ENCODE measurements around the gene LRMDA. TPM values are rescaled to one million over a fixed set of nuclear protein-coding genes. Genes with fewer than 3 reads are reported as not detected.

Gene LRMDA
- total RNA-seq, 3 donors from 2014 or later (not counting 1 experiment from before 2014, with no cell fraction given): 1.4 to 2.4 (median 2.1) TPM

DNA sequence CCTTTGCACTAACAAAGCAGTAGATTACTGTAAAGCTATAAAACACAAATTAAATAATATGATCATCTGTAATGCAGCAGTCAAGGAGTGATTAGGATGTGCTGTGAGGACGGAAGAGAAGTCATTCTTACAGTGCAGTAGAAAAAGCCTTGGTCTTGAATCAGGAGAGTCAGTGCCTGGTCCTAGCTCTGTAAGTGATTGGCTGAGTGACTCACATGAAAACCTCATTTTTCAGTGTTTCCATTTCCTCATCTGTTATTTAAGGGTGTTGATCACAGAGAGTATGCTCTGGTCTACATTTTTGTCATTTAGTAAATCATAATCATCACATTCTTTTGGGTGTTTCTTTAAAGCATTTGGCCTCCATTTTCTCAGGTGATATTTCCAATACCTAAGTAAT, 717.8 kb downstream of the LRMDA start:
- H3K9me3 Mint-ChIP-seq: peaks cover 4 to 8% of the 10 kb centered on the region in 2 donors
- Histone ChIP-seq H3K27ac (ENCODE audit: low read length) (no peak overlapping the region), H3K27me3 (ENCODE audit: control insufficient read depth, insufficient read depth, low read length) (no peaks in the 10 kb centered on the region), H3K9me3 (ENCODE audit: control insufficient read depth, insufficient read depth, low read length) (no peaks in the 10 kb centered on the region), H3K4me1 (ENCODE audit: control insufficient read depth, insufficient read depth, low read length) (no peaks in the 10 kb centered on the region), H3K36me3 (ENCODE audit: control insufficient read depth, insufficient read depth, low read length) (no peaks in the 10 kb centered on the region), H3K4me3 (ENCODE audit: low read length) (no peak overlapping the region)
- no peaks in the 10 kb centered on the region for H3K36me3 Mint-ChIP-seq
- DNase-seq (no peak), ATAC-seq (no peak)
- WGBS (ENCODE audit: insufficient coverage): 55% methylated on average over 1 of the region's 1 CpG
- H3K27me3 Mint-ChIP-seq (ENCODE audit: low read depth in 2 of 2): no peaks in the 10 kb centered on the region
- H3K4me3 Mint-ChIP-seq: no peak overlapping the region
- H3K4me1 Mint-ChIP-seq: no peaks in the 10 kb centered on the region
- intact Hi-C loops (cut with micrococcal nuclease): no loop called here
- TF ChIP-seq, protein P1, sequence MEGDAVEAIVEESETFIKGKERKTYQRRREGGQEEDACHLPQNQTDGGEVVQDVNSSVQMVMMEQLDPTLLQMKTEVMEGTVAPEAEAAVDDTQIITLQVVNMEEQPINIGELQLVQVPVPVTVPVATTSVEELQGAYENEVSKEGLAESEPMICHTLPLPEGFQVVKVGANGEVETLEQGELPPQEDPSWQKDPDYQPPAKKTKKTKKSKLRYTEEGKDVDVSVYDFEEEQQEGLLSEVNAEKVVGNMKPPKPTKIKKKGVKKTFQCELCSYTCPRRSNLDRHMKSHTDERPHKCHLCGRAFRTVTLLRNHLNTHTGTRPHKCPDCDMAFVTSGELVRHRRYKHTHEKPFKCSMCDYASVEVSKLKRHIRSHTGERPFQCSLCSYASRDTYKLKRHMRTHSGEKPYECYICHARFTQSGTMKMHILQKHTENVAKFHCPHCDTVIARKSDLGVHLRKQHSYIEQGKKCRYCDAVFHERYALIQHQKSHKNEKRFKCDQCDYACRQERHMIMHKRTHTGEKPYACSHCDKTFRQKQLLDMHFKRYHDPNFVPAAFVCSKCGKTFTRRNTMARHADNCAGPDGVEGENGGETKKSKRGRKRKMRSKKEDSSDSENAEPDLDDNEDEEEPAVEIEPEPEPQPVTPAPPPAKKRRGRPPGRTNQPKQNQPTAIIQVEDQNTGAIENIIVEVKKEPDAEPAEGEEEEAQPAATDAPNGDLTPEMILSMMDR (IDR thresholded peaks at IDR 0.05): no peak
- H3K27ac Mint-ChIP-seq: no peak overlapping the region

- Histone ChIP-seq H3K9me3 (ENCODE audit: control insufficient read depth, insufficient read depth, low read length) (no peaks in the 10 kb centered on the region), H3K27ac (ENCODE audit: low read length) (no peak overlapping the region), H3K36me3 (ENCODE audit: control insufficient read depth, insufficient read depth, low read length) (no peaks in the 10 kb centered on the region), H3K27me3 (ENCODE audit: control insufficient read depth, insufficient read depth, low read length) (no peaks in the 10 kb centered on the region), H3K4me3 (ENCODE audit: low read length) (no peak overlapping the region), H3K4me1 (ENCODE audit: control insufficient read depth, insufficient read depth, low read length) (no peaks in the 10 kb centered on the region)
- H3K4me1 Mint-ChIP-seq: no peaks in the 10 kb centered on the region
- H3K27me3 Mint-ChIP-seq (ENCODE audit: low read depth in 2 of 2): no peaks in the 10 kb centered on the region
- no peak for DNase-seq
- H3K36me3 Mint-ChIP-seq: no peaks in the 10 kb centered on the region
- no peak for ATAC-seq
- peaks cover 4 to 8% of the 10 kb centered on the region in 2 donors for H3K9me3 Mint-ChIP-seq
- H3K4me3 Mint-ChIP-seq: no peak overlapping the region
- no peak overlapping the region for H3K27ac Mint-ChIP-seq
- TF ChIP-seq, protein P1 (IDR thresholded peaks at IDR 0.05): no peak
- intact Hi-C loops (cut with micrococcal nuclease): no loop called here
- WGBS (ENCODE audit: insufficient coverage): 100% methylated on average over 2 of the region's 2 CpGs
These were observed 718.2 kb downstream of the LRMDA start for GRCh38 chr10:76149602-76150138.

DNA sequence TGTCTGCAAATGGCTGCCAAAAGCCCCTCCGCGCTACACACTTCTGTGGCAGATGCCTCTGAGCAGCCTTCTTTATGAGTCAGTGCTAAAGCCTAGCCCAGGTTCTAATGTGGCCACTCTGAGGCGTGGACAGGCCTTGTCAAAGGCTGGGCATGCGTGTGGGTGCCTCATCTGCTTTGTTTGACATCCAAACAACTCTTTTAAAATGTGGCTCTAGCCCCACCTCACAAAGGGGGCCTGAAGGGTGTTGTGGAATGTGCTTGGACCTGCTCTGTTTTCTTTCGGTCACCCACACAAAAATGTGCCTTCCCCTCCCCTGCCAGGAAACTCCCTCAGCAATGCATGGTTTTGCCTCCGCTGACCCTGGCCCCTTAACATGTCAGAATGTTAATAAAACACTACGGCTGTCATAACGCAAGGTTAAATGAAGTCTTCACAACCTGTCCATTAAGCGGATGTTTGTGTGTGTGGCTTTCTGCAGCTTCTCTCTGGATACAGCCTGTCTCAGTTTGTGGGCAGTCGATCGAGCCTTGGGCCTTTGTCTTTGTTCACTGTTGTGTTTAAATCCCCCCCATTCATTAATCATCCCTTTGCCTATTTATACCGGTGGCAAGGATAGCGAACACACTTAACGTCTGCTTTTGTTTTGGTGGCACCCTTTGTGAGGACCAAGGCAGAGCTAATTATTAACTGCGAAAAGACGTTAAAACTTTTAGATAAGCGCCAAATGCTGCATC, 718.9 kb downstream of the LRMDA start:
- H3K9me3 ChIP-seq (ENCODE audit: control insufficient read depth, insufficient read depth, low read length): no peaks in the 10 kb centered on the region
- intact Hi-C loops (cut with micrococcal nuclease): no loop called here
- 94% methylated on average over 17 of the region's 17 CpGs for WGBS (ENCODE audit: insufficient coverage)
- no peaks in the 10 kb centered on the region for H3K36me3 Mint-ChIP-seq
- no peak overlapping the region for H3K4me3 ChIP-seq (ENCODE audit: low read length)
- H3K27me3 Mint-ChIP-seq (ENCODE audit: low read depth in 2 of 2): no peaks in the 10 kb centered on the region
- ATAC-seq: no peak
- no peaks in the 10 kb centered on the region for H3K27me3 ChIP-seq (ENCODE audit: control insufficient read depth, insufficient read depth, low read length)
- H3K4me1 ChIP-seq (ENCODE audit: control insufficient read depth, insufficient read depth, low read length): no peaks in the 10 kb centered on the region
- TF ChIP-seq, protein P1 (IDR thresholded peaks at IDR 0.05): no peak
- no peaks in the 10 kb centered on the region for H3K4me1 Mint-ChIP-seq
- H3K27ac ChIP-seq (ENCODE audit: low read length): no peak overlapping the region
- no peak overlapping the region for H3K4me3 Mint-ChIP-seq
- DNase-seq: no peak
- no peaks in the 10 kb centered on the region for H3K36me3 ChIP-seq (ENCODE audit: control insufficient read depth, insufficient read depth, low read length)
- H3K27ac Mint-ChIP-seq: no peak overlapping the region
- peaks cover 4 to 8% of the 10 kb centered on the region in 2 donors for H3K9me3 Mint-ChIP-seq

Measured in natural killer cell (primary cell).